ENCODE results near the gene CBX8.

GRCh38 chr17:79822583-79823124 lies 25.8 kb upstream of the CBX8 start:
- no peak for TF ChIP-seq CTCF (IDR thresholded peaks at IDR 0.05; ENCODE audit: poor library complexity)
- TF ChIP-seq EZH2 (IDR thresholded peaks at IDR 0.05; ENCODE audit: borderline replicate concordance), result no peak
